H9 (cell line): ENCODE measurements around the gene OSBPL10. TPM values are rescaled to one million over a fixed set of nuclear protein-coding genes. Genes with fewer than 3 reads are reported as not detected.

Source experiments
- DNase-seq: peaks from one replicate; pipeline ENCODE4 v3.0.0-alpha.2; 2017
- H2AFZ ChIP-seq: one replicate; pipeline ENCODE4 v1.6.1; 2013; ENCODE audit warnings: mild to moderate bottlenecking, low read length, control low read depth, moderate library complexity
- H2AK5ac ChIP-seq: 2 replicates; pipeline ENCODE4 v1.6.1; 2013; ENCODE audit warnings: low read length, control low read depth, mixed read lengths; ENCODE audit not compliant: insufficient read length
- H2BK120ac ChIP-seq: one replicate; pipeline ENCODE4 v1.6.1; 2013; ENCODE audit warnings: low read depth, mild to moderate bottlenecking, low read length, control low read depth, inconsistent platforms; ENCODE audit not compliant: poor library complexity, severe bottlenecking
- H2BK12ac ChIP-seq: 2 replicates; pipeline ENCODE4 v1.6.1; 2013; ENCODE audit warnings: low read length, control low read depth, mixed read lengths, low read depth; ENCODE audit not compliant: insufficient read length
- H2BK15ac ChIP-seq: 2 replicates; pipeline ENCODE4 v1.6.1; 2013; ENCODE audit warnings: low read depth, low read length, control low read depth
- H2BK20ac ChIP-seq: one replicate; pipeline ENCODE4 v1.6.1; 2013; ENCODE audit warnings: low read depth, mild to moderate bottlenecking, low read length, control low read depth, inconsistent platforms; ENCODE audit not compliant: poor library complexity, severe bottlenecking
- H2BK5ac ChIP-seq: 2 replicates; pipeline ENCODE4 v1.6.1; 2013; ENCODE audit warnings: low read length, control low read depth, mixed read lengths; ENCODE audit not compliant: insufficient read length
- H3K14ac ChIP-seq: 2 replicates; pipeline ENCODE4 v1.6.1; 2013; ENCODE audit warnings: low read length, control low read depth; ENCODE audit not compliant: insufficient read depth
- H3K18ac ChIP-seq: 2 replicates; pipeline ENCODE4 v1.6.1; 2013; ENCODE audit warnings: low read depth, mild to moderate bottlenecking, mixed read lengths, low read length, control low read depth; ENCODE audit not compliant: insufficient read length
- H3K23ac ChIP-seq: 2 replicates; pipeline ENCODE4 v1.6.1; 2013; ENCODE audit warnings: low read length, control low read depth, mixed read lengths, low read depth; ENCODE audit not compliant: insufficient read length
- H3K23me2 ChIP-seq: 2 replicates; pipeline ENCODE4 v1.6.1; 2013; ENCODE audit warnings: low read depth, mild to moderate bottlenecking, mixed read lengths, low read length, control low read depth; ENCODE audit not compliant: insufficient read length, poor library complexity, severe bottlenecking
- H3K27ac ChIP-seq: 2 replicates; pipeline ENCODE4 v1.5.1; 2013; ENCODE audit warnings: low read length, control low read depth, mixed read lengths, low read depth; ENCODE audit not compliant: insufficient read length
- H3K27me3 ChIP-seq: 2 replicates; pipeline ENCODE4 v1.6.1; 2013; ENCODE audit warnings: low read length, control low read depth, inconsistent platforms; ENCODE audit not compliant: insufficient read depth
- H3K4ac ChIP-seq: 2 replicates; pipeline ENCODE4 v1.6.1; 2013; ENCODE audit warnings: low read depth, mild to moderate bottlenecking, control low read depth, inconsistent platforms, low read length, moderate library complexity
- H3K4me1 ChIP-seq: 2 replicates; pipeline ENCODE4 v1.6.1; 2013; ENCODE audit warnings: low read length, control low read depth, inconsistent platforms; ENCODE audit not compliant: insufficient read depth
- H3K4me2 ChIP-seq: 2 replicates; pipeline ENCODE4 v1.6.1; 2013; ENCODE audit warnings: low read length, control low read depth, mixed read lengths; ENCODE audit not compliant: insufficient read length, insufficient read depth
- H3K56ac ChIP-seq: 2 replicates; pipeline ENCODE4 v1.6.1; 2013; ENCODE audit warnings: low read depth, mild to moderate bottlenecking, mixed read lengths, low read length, control low read depth; ENCODE audit not compliant: insufficient read length
- H3K79me1 ChIP-seq: 2 replicates; pipeline ENCODE4 v1.6.1; 2013; ENCODE audit warnings: low read depth, mild to moderate bottlenecking, moderate library complexity, low read length, control low read depth, inconsistent platforms; ENCODE audit not compliant: insufficient read depth, poor library complexity, severe bottlenecking
- H3K79me2 ChIP-seq: 2 replicates; pipeline ENCODE4 v1.6.1; 2013; ENCODE audit warnings: low read length, control low read depth, inconsistent platforms; ENCODE audit not compliant: insufficient read depth
- H3K9ac ChIP-seq: 2 replicates; pipeline ENCODE4 v1.6.1; 2013; ENCODE audit warnings: low read length, control low read depth, mixed read lengths; ENCODE audit not compliant: insufficient read length; ENCODE audit errors: extremely low read depth
- H3K9me3 ChIP-seq: one replicate; pipeline ENCODE4 v1.6.1; 2013; ENCODE audit warnings: low read depth, low read length, inconsistent platforms; ENCODE audit not compliant: control insufficient read depth
- H3T11ph ChIP-seq: one replicate; pipeline ENCODE4 v1.6.1; 2013; ENCODE audit warnings: mild to moderate bottlenecking, low read length, control low read depth, inconsistent platforms
- H4K20me1 ChIP-seq: one replicate; pipeline ENCODE4 v1.6.1; 2013; ENCODE audit not compliant: control insufficient read depth, insufficient read length, insufficient read depth
- H4K5ac ChIP-seq: 2 replicates; pipeline ENCODE4 v1.6.1; 2013; ENCODE audit warnings: low read depth, mild to moderate bottlenecking, mixed read lengths, low read length, control low read depth; ENCODE audit not compliant: insufficient read length
- H4K8ac ChIP-seq: replicated peaks from 2 replicates; pipeline ENCODE4 v1.6.1; 2013; ENCODE audit warnings: low read length, control low read depth, mixed read lengths, low read depth; ENCODE audit not compliant: insufficient read length
- H4K91ac ChIP-seq: 2 replicates; pipeline ENCODE4 v1.6.1; 2013; ENCODE audit warnings: low read depth, mild to moderate bottlenecking, moderate library complexity, mixed read lengths, low read length, control low read depth; ENCODE audit not compliant: insufficient read length
- H3K27ac Mint-ChIP-seq, 3 experiments: 2 replicates in 2 of 3; 3 replicates in 1 of 3; pipeline ENCODE4 v1.8.0; 2020 to 2021; ENCODE audit warnings: mixed read lengths in 3 of 3, mild to moderate bottlenecking in 1 of 3, moderate library complexity in 1 of 3
- H3K27me3 Mint-ChIP-seq: 2 replicates; pipeline ENCODE4 v1.8.0; 2021; ENCODE audit warnings: low read depth, mild to moderate bottlenecking, moderate library complexity, mixed read lengths
- H3K36me3 Mint-ChIP-seq, 3 experiments: 2 replicates in 2 of 3; 3 replicates in 1 of 3; pipeline ENCODE4 v1.8.0; 2020 to 2021; ENCODE audit warnings: low read depth in 3 of 3, mixed read lengths in 3 of 3; ENCODE audit not compliant: insufficient read depth in 1 of 3
- H3K4me1 Mint-ChIP-seq, 2 experiments: 2 replicates each; pipeline ENCODE4 v1.8.0; 2020; ENCODE audit warnings: mixed read lengths in 2 of 2
- H3K4me3 Mint-ChIP-seq, 2 experiments: 2 replicates in 1 of 2; 3 replicates in 1 of 2; pipeline ENCODE4 v1.8.0; 2020 to 2021; ENCODE audit warnings: mild to moderate bottlenecking in 2 of 2, mixed read lengths in 2 of 2, moderate library complexity in 1 of 2
- H3K9me3 Mint-ChIP-seq, 2 experiments: 2 replicates in 1 of 2; 3 replicates in 1 of 2; pipeline ENCODE4 v1.8.0; 2020; ENCODE audit warnings: mild to moderate bottlenecking in 2 of 2, mixed read lengths in 2 of 2, moderate library complexity in 1 of 2
- CTCF ChIP-seq: fragments of 200-600 bp; sonication (generic); conservative IDR thresholded peaks from 3 replicates; pipeline ENCODE4 v1.8.0; 2021; ENCODE audit warnings: antibody characterized with exemption, mild to moderate bottlenecking
- WGBS: extraction: QIAGEN DNeasy Blood & Tissue Kit; methylation state at CpG from one replicate; pipeline ENCODE4 v1.1.7; 2013; ENCODE audit warnings: missing lambda C conversion rate, low lambda C conversion rate, mixed read lengths; ENCODE audit not compliant: insufficient read length; ENCODE audit errors: extremely low coverage; 5-methylcytosine and 5-hydroxymethylcytosine counted together
- total RNA-seq: library from RNA; stranded (reverse); gene quantifications from 2 replicates; pipeline ENCODE4 v1.2.1, GENCODE V29; 2021

OSBPL10 gene
- total RNA-seq, 1 experiment from 2014 or later = 42.7 TPM

GRCh38 chr3:31724116-31724515, 256.9 kb downstream of the OSBPL10 start:
- H3K9me3 Mint-ChIP-seq = no peaks in the 10 kb centered on the region
- no peaks in the 10 kb centered on the region; a peak in 3 of 7 replicates for H3K36me3 Mint-ChIP-seq
- H3K9ac ChIP-seq = no peak overlapping the region
- no peak overlapping the region for H3K56ac ChIP-seq
- no peaks in the 10 kb centered on the region for H3K9me3 ChIP-seq
- no peaks in the 10 kb centered on the region for H3K27me3 Mint-ChIP-seq
- H3K4ac ChIP-seq = no peak overlapping the region
- no peaks in the 10 kb centered on the region for H3K79me1 ChIP-seq
- no CpG with 5 or more reads among the region's 6 CpGs for WGBS
- no peak overlapping the region for H2BK5ac ChIP-seq
- no peaks in the 10 kb centered on the region for H4K20me1 ChIP-seq
- no peak overlapping the region for H2BK15ac ChIP-seq
- H2AFZ ChIP-seq = no peak overlapping the region
- peaks cover 32 to 33% of the 10 kb centered on the region in 2 experiments for H3K4me1 Mint-ChIP-seq
- H4K8ac ChIP-seq = no peak overlapping the region
- TF ChIP-seq CTCF = no peak
- H3K27me3 ChIP-seq = no peaks in the 10 kb centered on the region
- H3K27ac ChIP-seq = no peak overlapping the region
- peak overlapping the region; percentile 16 to 40; a peak in 3 of 5 replicates for H3K4me3 Mint-ChIP-seq
- H3K23ac ChIP-seq = no peak overlapping the region
- no peak overlapping the region for H3T11ph ChIP-seq
- H3K18ac ChIP-seq = no peak overlapping the region
- DNase-seq = peak; percentile 73
- no peak overlapping the region for H3K4me2 ChIP-seq
- H4K91ac ChIP-seq = no peak overlapping the region
- H2BK120ac ChIP-seq = no peak overlapping the region
- no peak overlapping the region for H3K14ac ChIP-seq
- H2BK20ac ChIP-seq = no peak overlapping the region
- no peak overlapping the region for H2AK5ac ChIP-seq
- no peak overlapping the region for H4K5ac ChIP-seq
- no peaks in the 10 kb centered on the region for H3K79me2 ChIP-seq
- H3K23me2 ChIP-seq = no peaks in the 10 kb centered on the region
- no peak overlapping the region for H2BK12ac ChIP-seq
- peaks cover 2% of the 10 kb centered on the region; the same call in 1 of the 2 replicates for H3K4me1 ChIP-seq
- peak overlapping the region; percentile 53 to 96 (median 93) for H3K27ac Mint-ChIP-seq
